Neural cell (in vitro differentiated cells): ENCODE data around the gene TPST1.

ENCODE experiments used
- EZH2 ChIP-seq: fragments of 200-600, 300-800 bp; shearing (Covaris generic), sonication (generic); IDR thresholded peaks from 2 replicates; pipeline ENCODE4 v1.6.1; 2014; ENCODE audit warnings: antibody characterized with exemption, low read length, borderline replicate concordance, mild to moderate bottlenecking; ENCODE audit not compliant: insufficient read depth, poor library complexity, severe bottlenecking
- MXI1 ChIP-seq: fragments of 450-650 bp; conservative IDR thresholded peaks from 2 replicates; pipeline ENCODE4 v1.6.1; 2014; ENCODE audit warnings: antibody characterized with exemption, mild to moderate bottlenecking; ENCODE audit not compliant: poor library complexity, severe bottlenecking
- POLR2AphosphoS5 ChIP-seq: IDR thresholded peaks from 2 replicates; pipeline ENCODE4 v1.6.1; 2012
- TF ChIP-seq, protein P1 (sequence below): fragments of 450-650 bp; IDR thresholded peaks from 2 replicates; pipeline ENCODE4 v1.5.1; 2014; ENCODE audit warnings: antibody characterized with exemption, mild to moderate bottlenecking, moderate library complexity; ENCODE audit not compliant: poor library complexity, severe bottlenecking
- TF ChIP-seq, protein P2 (sequence below): IDR thresholded peaks from 2 replicates; pipeline ENCODE4 v1.6.1; 2012; ENCODE audit warnings: borderline replicate concordance

DNA sequence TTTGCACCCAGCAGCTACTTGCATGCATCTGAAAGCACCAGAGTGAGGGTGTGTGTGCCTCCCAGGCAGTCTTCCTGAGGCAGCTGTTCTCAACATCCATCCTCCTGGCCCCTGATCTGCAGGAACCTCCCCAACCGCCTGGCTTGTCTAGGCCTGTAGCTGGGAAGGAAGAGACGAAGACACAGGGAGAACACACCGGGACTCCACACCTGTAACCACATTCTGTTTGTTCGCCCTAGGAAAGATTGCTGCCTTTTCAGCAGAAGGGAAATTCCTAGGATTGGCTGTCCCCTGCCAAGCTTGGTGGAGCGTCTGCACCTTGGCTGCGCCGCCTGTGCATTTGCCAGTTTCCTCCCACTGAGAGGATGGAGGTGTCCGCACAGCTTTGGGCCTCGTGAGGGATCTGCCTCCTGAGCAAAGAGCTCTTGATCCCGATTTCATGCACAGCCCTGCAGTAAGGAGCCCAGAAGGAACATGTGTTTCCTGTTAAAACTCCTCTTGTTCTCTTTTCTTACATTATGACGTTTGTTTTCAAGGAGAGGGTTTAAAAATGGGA is 154.6 kb downstream of the TPST1 start:
- TF ChIP-seq, protein P1, sequence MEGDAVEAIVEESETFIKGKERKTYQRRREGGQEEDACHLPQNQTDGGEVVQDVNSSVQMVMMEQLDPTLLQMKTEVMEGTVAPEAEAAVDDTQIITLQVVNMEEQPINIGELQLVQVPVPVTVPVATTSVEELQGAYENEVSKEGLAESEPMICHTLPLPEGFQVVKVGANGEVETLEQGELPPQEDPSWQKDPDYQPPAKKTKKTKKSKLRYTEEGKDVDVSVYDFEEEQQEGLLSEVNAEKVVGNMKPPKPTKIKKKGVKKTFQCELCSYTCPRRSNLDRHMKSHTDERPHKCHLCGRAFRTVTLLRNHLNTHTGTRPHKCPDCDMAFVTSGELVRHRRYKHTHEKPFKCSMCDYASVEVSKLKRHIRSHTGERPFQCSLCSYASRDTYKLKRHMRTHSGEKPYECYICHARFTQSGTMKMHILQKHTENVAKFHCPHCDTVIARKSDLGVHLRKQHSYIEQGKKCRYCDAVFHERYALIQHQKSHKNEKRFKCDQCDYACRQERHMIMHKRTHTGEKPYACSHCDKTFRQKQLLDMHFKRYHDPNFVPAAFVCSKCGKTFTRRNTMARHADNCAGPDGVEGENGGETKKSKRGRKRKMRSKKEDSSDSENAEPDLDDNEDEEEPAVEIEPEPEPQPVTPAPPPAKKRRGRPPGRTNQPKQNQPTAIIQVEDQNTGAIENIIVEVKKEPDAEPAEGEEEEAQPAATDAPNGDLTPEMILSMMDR = no peak
- TF ChIP-seq MXI1 (no peak), POLR2AphosphoS5 (no peak), EZH2 (no peak)
- TF ChIP-seq, protein P2, sequence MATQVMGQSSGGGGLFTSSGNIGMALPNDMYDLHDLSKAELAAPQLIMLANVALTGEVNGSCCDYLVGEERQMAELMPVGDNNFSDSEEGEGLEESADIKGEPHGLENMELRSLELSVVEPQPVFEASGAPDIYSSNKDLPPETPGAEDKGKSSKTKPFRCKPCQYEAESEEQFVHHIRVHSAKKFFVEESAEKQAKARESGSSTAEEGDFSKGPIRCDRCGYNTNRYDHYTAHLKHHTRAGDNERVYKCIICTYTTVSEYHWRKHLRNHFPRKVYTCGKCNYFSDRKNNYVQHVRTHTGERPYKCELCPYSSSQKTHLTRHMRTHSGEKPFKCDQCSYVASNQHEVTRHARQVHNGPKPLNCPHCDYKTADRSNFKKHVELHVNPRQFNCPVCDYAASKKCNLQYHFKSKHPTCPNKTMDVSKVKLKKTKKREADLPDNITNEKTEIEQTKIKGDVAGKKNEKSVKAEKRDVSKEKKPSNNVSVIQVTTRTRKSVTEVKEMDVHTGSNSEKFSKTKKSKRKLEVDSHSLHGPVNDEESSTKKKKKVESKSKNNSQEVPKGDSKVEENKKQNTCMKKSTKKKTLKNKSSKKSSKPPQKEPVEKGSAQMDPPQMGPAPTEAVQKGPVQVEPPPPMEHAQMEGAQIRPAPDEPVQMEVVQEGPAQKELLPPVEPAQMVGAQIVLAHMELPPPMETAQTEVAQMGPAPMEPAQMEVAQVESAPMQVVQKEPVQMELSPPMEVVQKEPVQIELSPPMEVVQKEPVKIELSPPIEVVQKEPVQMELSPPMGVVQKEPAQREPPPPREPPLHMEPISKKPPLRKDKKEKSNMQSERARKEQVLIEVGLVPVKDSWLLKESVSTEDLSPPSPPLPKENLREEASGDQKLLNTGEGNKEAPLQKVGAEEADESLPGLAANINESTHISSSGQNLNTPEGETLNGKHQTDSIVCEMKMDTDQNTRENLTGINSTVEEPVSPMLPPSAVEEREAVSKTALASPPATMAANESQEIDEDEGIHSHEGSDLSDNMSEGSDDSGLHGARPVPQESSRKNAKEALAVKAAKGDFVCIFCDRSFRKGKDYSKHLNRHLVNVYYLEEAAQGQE = no peak
